ENCODE measurements around the gene PRR3. TPM values are rescaled to one million over a fixed set of nuclear protein-coding genes. Genes with fewer than 3 reads are reported as not detected.
A peak's percentile ranks its signal among the peaks of the same experiment; 100 is the strongest.

Gene PRR3
- total and polyA plus RNA-seq, 2 of the 13 experiments (the other 11 are each of a cell fraction or from before 2014, with no cell fraction given): 14.6 to 21.2 TPM

- Histone ChIP-seq H3K4me1 (ENCODE audit: insufficient read depth, low read length) (no peaks in the 10 kb centered on the region), H3K9ac (ENCODE audit: insufficient read depth, low read depth, low read length) (no peak overlapping the region), H3K9me3 (ENCODE audit: low read length) (no peaks in the 10 kb centered on the region), H3K27ac (ENCODE audit: extremely low read length, insufficient read depth, low read length) (no peak overlapping the region), H3K79me2 (ENCODE audit: insufficient read depth, low read length) (no peaks in the 10 kb centered on the region), H3K4me2 (ENCODE audit: low read depth, low read length) (no peak overlapping the region), H2AFZ (ENCODE audit: low read length) (no peak overlapping the region), H4K20me1 (ENCODE audit: insufficient read depth, low read length) (no peaks in the 10 kb centered on the region), H3K4me3 (replicated peaks in 1 of 3; ENCODE audit: insufficient read depth in 1 of 3, low read depth in 2 of 3, low read length in 3 of 3) (no peak overlapping the region), H3K27me3 (ENCODE audit: control insufficient read depth in 1 of 2, insufficient read depth in 2 of 2, low read length in 2 of 2) (no peaks in the 10 kb centered on the region), H3K36me3 (replicated peaks in 1 of 2; ENCODE audit: control insufficient read depth in 1 of 2, insufficient read depth in 2 of 2, low read length in 2 of 2) (peaks cover 38 to 44% of the 10 kb centered on the region in 2 experiments)
- ChIA-PET CTCF (ENCODE audit: low intra/inter-chr PET ratio, low total read pairs) (no interaction called here), POLR2A (interaction anchor here (0.8 to 10.8 kb wide), 10 partner anchors 8 to 130 kb away, joined by 3 to 172 read pairs (median 5); partner anchors contain the start of gene DHX16)
- 94% methylated on average over 10 of the region's 10 CpGs for WGBS (ENCODE audit: low lambda C conversion rate)
- no peak for ATAC-seq
- in situ Hi-C loops (cut with HindIII; ENCODE audit: extremely low pct_ligation_motif_present, low pct_unique_long_range_greater_than_20kb) (loop anchor here (5.0 kb wide), 1 partner anchor 118 kb away; no protein-coding TSS in a partner anchor), intact Hi-C loops (cut with micrococcal nuclease; ENCODE audit: unreplicated experiment) (no loop called here)
- DNase-seq (ENCODE audit: low spot score): no peak
- no TSS peak for BruUV-seq (replicated peaks)
- TF ChIP-seq POLR2AphosphoS5 (IDR thresholded peaks at IDR 0.05; ENCODE audit: low read depth, low read length) (peak; percentile 49; the same call in 1 of the 2 replicates), KMT2A (CRISPR knock-in tag; IDR thresholded peaks at IDR 0.05) (no peak), GRHL1 (CRISPR knock-in tag; conservative IDR thresholded peaks at IDR 0.05) (no peak), SSRP1 (CRISPR knock-in tag; IDR thresholded peaks at IDR 0.05) (0 out of 2 replicates have a peak, but pooled peaks have one; percentile 17), ZNF703 (CRISPR knock-in tag; IDR thresholded peaks at IDR 0.05; ENCODE audit: borderline replicate concordance) (no peak), AGO2 (optimal IDR thresholded peaks at IDR 0.05; ENCODE audit: low read depth, low read length) (peak; percentile 50)
- no peak for FAIRE-seq
Observed at GRCh38 chr6:30600451-30600961, 43.4 kb downstream of the PRR3 start.

DNA sequence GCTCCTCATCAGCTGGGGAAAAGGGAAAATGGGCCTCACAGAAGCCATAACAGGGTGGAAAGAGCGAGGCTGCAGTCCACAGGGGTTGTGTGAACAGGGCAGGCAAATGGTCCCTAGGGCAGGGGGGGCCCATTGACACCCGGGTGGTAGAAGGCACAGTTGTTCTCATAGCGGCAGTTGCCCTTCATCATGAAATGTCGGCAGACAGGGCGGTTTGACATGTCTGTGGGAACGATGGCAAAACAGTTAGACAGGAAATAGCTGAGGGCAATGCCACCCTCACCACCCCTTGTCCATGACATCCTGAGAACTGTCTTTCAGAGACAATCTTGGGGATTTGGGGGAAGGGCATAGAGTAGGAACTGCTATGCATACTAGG is 44.3 kb downstream of the PRR3 start:
- WGBS (ENCODE audit: low lambda C conversion rate): 91% methylated on average over 6 of the region's 6 CpGs
- intact Hi-C loops (cut with micrococcal nuclease; ENCODE audit: unreplicated experiment) (no loop called here), in situ Hi-C loops (cut with HindIII; ENCODE audit: extremely low pct_ligation_motif_present, low pct_unique_long_range_greater_than_20kb) (loop anchor here (5.0 kb wide), 1 partner anchor 119 kb away; no protein-coding TSS in a partner anchor)
- Histone ChIP-seq H3K36me3 (replicated peaks in 1 of 2; ENCODE audit: control insufficient read depth in 1 of 2, insufficient read depth in 2 of 2, low read length in 2 of 2) (peaks cover 45 to 52% of the 10 kb centered on the region in 2 experiments), H3K4me1 (ENCODE audit: insufficient read depth, low read length) (no peaks in the 10 kb centered on the region), H3K4me2 (ENCODE audit: low read depth, low read length) (no peak overlapping the region), H3K79me2 (ENCODE audit: insufficient read depth, low read length) (no peaks in the 10 kb centered on the region), H3K4me3 (replicated peaks in 1 of 3; ENCODE audit: insufficient read depth in 1 of 3, low read depth in 2 of 3, low read length in 3 of 3) (no peak overlapping the region), H3K27ac (ENCODE audit: extremely low read length, insufficient read depth, low read length) (no peak overlapping the region), H2AFZ (ENCODE audit: low read length) (no peak overlapping the region), H3K9ac (ENCODE audit: insufficient read depth, low read depth, low read length) (no peak overlapping the region), H3K27me3 (ENCODE audit: control insufficient read depth in 1 of 2, insufficient read depth in 2 of 2, low read length in 2 of 2) (no peaks in the 10 kb centered on the region), H4K20me1 (ENCODE audit: insufficient read depth, low read length) (no peaks in the 10 kb centered on the region), H3K9me3 (ENCODE audit: low read length) (no peaks in the 10 kb centered on the region)
- no peak for TF ChIP-seq ZNF660 (CRISPR knock-in tag; IDR thresholded peaks at IDR 0.05; ENCODE audit: borderline replicate concordance, low read depth)
- peak; percentile 36 for TF ChIP-seq RBM22 (optimal IDR thresholded peaks at IDR 0.05; ENCODE audit: low read length)
- TF ChIP-seq POLR2A (IDR thresholded peaks at IDR 0.05; ENCODE audit: insufficient read depth in 1 of 2, low read depth in 2 of 2, low read length in 2 of 2): peak in 1 of 2 experiments; percentile 55; a peak in 1 of 4 replicates
- DNase-seq (ENCODE audit: low spot score): no peak
- ATAC-seq: no peak
- CTCF ChIA-PET (ENCODE audit: low intra/inter-chr PET ratio, low total read pairs): no interaction called here
- BruUV-seq (replicated peaks): no TSS peak
- no peak for FAIRE-seq
- POLR2A ChIA-PET: interaction anchor here (1.1 to 10.8 kb wide), 9 partner anchors 9 to 71 kb away, joined by 3 to 172 read pairs (median 5); partner anchors contain the start of genes ABCF1 and DHX16
